ENCODE results near the gene MAST1.
A peak's percentile ranks its signal among the peaks of the same experiment; 100 is the strongest.

GRCh38 chr19:12801466-12802266 is 36.6 kb upstream of the MAST1 start, which contains the start of the genes PRDX2 and THSD8:
- TF ChIP-seq CTCF (IDR thresholded peaks at IDR 0.05) = peak in 2 of 5 experiments; percentile 16 to 34
- peak; percentile 98 for TF ChIP-seq POLR2A (IDR thresholded peaks at IDR 0.05)
